Hypothalamus (tissue), 51 donors: ENCODE measurements around the gene TENM4.

Source experiments
- DNase-seq, 51 donors: peaks; one replicate each; lab custom pipeline; 2025; lab: John Stamatoyannopoulos, UW

Gene TENM4

GRCh38 chr11:78809931-78810541, 630.8 kb downstream of the TENM4 start:
- no peak for DNase-seq

- DNase-seq, result no peak
These were observed 631.9 kb downstream of the TENM4 start for GRCh38 chr11:78808923-78809322.

GRCh38 chr11:78807351-78807750, 633.5 kb downstream of the TENM4 start:
- DNase-seq, result no peak

GRCh38 chr11:78806214-78807004, 634.4 kb downstream of the TENM4 start:
- DNase-seq, result no peak

GRCh38 chr11:78804991-78805390, 635.8 kb downstream of the TENM4 start:
- no peak for DNase-seq

GRCh38 chr11:78803995-78804394, 636.8 kb downstream of the TENM4 start:
- no peak for DNase-seq

- DNase-seq, result no peak
These were observed 638.6 kb downstream of the TENM4 start for GRCh38 chr11:78802058-78802761.

- peak in 1 of 51 donors; percentile 22 for DNase-seq
These were observed 639.5 kb downstream of the TENM4 start for GRCh38 chr11:78801161-78801884.

- DNase-seq, result no peak
These were observed 640.1 kb downstream of the TENM4 start for GRCh38 chr11:78800756-78801155.

- no peak for DNase-seq
These were observed 640.6 kb downstream of the TENM4 start for GRCh38 chr11:78800096-78800690.

GRCh38 chr11:78798663-78799062, 642.2 kb downstream of the TENM4 start:
- peak in 40 of 51 donors; percentile 2 to 77 (median 41) for DNase-seq

- no peak for DNase-seq
These were observed 643.3 kb downstream of the TENM4 start for GRCh38 chr11:78797559-78797958.

GRCh38 chr11:78796956-78797355, 643.9 kb downstream of the TENM4 start:
- DNase-seq, result no peak

GRCh38 chr11:78795621-78796261, 645.1 kb downstream of the TENM4 start:
- DNase-seq, result no peak

- no peak for DNase-seq
These were observed 648.9 kb downstream of the TENM4 start for GRCh38 chr11:78791964-78792363.

- DNase-seq, result no peak
These were observed 649.6 kb downstream of the TENM4 start for GRCh38 chr11:78791254-78791653.

GRCh38 chr11:78790784-78791183, 650.0 kb downstream of the TENM4 start:
- no peak for DNase-seq

- DNase-seq, result no peak
These were observed 651.5 kb downstream of the TENM4 start for GRCh38 chr11:78789375-78789774.

GRCh38 chr11:78788533-78788932, 652.3 kb downstream of the TENM4 start:
- no peak for DNase-seq

GRCh38 chr11:78787696-78788095, 653.1 kb downstream of the TENM4 start:
- peak in 5 of 51 donors; percentile 5 to 22 (median 13) for DNase-seq
